Activated CD4-positive, alpha-beta T cell treated with anti-CD3 and anti-CD28 coated beads, Interleukin-10, Interleukin-2, amounts not matched to agents 100 ng/mL and 50 ng/mL, durations not matched to agents 16 hours and 8 hours (primary cell): ENCODE measurements around the gene FLYWCH1.

Experiments
- DNase-seq: peaks from one replicate; pipeline ENCODE4 v3.0.0-alpha.2; 2020

FLYWCH1 gene

GRCh38 chr16:2911638-2912329, at the start of gene FLYWCH1:
FLYWCH1 (plus strand) TSS chr16:2911931; CDS start chr16:2929686, 17,755 bp downstream.
- DNase-seq: peak; percentile 99

- no peak for DNase-seq
These were observed 46.1 kb upstream of the FLYWCH1 start for GRCh38 chr16:2865651-2866050.

- no peak for DNase-seq
These were observed 45.3 kb upstream of the FLYWCH1 start for GRCh38 chr16:2866431-2866830.

GRCh38 chr16:2867661-2867986, 44.1 kb upstream of the FLYWCH1 start:
- DNase-seq: no peak

- DNase-seq: peak; percentile 97
These were observed 43.5 kb upstream of the FLYWCH1 start for GRCh38 chr16:2867987-2868789.

- no peak for DNase-seq
These were observed 39.8 kb upstream of the FLYWCH1 start for GRCh38 chr16:2871926-2872325.

- no peak for DNase-seq
These were observed 37.5 kb upstream of the FLYWCH1 start for GRCh38 chr16:2874032-2874911.

GRCh38 chr16:2874912-2875362, 36.8 kb upstream of the FLYWCH1 start:
- peak; percentile 85 for DNase-seq

- no peak for DNase-seq
These were observed 31.8 kb upstream of the FLYWCH1 start for GRCh38 chr16:2879854-2880508.

- DNase-seq: peak; percentile 33
These were observed 29.7 kb upstream of the FLYWCH1 start for GRCh38 chr16:2881783-2882649.

- DNase-seq: peak; percentile 100
These were observed 28.9 kb upstream of the FLYWCH1 start, which contains the start of gene FLYWCH2 for GRCh38 chr16:2882650-2883457. FLYWCH2 (plus strand) TSS chr16:2883215; CDS start chr16:2896450, 13,235 bp downstream.

GRCh38 chr16:2883458-2883908, 28.2 kb upstream of the FLYWCH1 start:
- no peak for DNase-seq

- no peak for DNase-seq
These were observed 27.7 kb upstream of the FLYWCH1 start for GRCh38 chr16:2884041-2884451.

GRCh38 chr16:2894231-2894630, 17.5 kb upstream of the FLYWCH1 start:
- DNase-seq: no peak

- no peak for DNase-seq
These were observed 15.9 kb upstream of the FLYWCH1 start for GRCh38 chr16:2895813-2896212.

GRCh38 chr16:2896480-2897010, 15.2 kb upstream of the FLYWCH1 start:
- DNase-seq: no peak

- no peak for DNase-seq
These were observed 14.6 kb upstream of the FLYWCH1 start for GRCh38 chr16:2897110-2897509.

- DNase-seq: no peak
These were observed 12.7 kb upstream of the FLYWCH1 start for GRCh38 chr16:2898831-2899563.

GRCh38 chr16:2899564-2900072, 12.1 kb upstream of the FLYWCH1 start:
- no peak for DNase-seq
